ENCODE data around the gene HCN3. TPM values are rescaled to one million over a fixed set of nuclear protein-coding genes. Genes with fewer than 3 reads are reported as not detected.

Gene HCN3
- total RNA-seq, 1 experiment from 2014 or later, result 11.3 TPM

DNA sequence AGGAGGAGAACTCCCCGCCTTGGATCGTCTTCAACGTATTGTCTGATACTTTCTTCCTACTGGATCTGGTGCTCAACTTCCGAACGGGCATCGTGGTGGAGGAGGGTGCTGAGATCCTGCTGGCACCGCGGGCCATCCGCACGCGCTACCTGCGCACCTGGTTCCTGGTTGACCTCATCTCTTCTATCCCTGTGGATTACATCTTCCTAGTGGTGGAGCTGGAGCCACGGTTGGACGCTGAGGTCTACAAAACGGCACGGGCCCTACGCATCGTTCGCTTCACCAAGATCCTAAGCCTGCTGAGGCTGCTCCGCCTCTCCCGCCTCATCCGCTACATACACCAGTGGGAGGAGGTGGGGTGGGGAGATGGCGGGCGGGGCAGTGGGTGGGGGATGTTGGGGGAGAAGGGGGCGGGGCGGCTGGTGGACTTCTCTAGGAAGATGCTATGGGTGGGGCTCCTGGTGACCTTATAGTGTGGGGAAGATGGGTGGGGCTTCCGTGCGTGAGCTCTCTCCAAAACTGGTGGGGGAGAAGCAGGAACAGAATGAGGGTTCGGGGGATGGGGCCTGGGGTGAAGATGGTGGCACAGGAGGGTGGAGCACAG lies 5.3 kb downstream of the HCN3 start:
- Histone ChIP-seq H3K27me3 (replicated peaks; ENCODE audit: insufficient read depth, low read depth, low read length, poor library complexity) (no peaks in the 10 kb centered on the region), H3K27ac (ENCODE audit: low read depth, low read length, poor library complexity, severe bottlenecking) (no peak overlapping the region), H3K4me3 (ENCODE audit: low read depth, low read length, poor library complexity, severe bottlenecking) (no peak overlapping the region), H3K9me3 (ENCODE audit: low read depth, low read length, poor library complexity, severe bottlenecking) (no peaks in the 10 kb centered on the region), H3K4me1 (ENCODE audit: insufficient read depth, low read length, poor library complexity, severe bottlenecking) (peaks cover 16% of the 10 kb centered on the region), H3K36me3 (ENCODE audit: insufficient read depth, low read length, poor library complexity, severe bottlenecking) (no peaks in the 10 kb centered on the region)
- intact Hi-C loops (cut with micrococcal nuclease; ENCODE audit: unreplicated experiment), result loop anchor here (2.0 kb wide), 1 partner anchor 26 kb away; the partner anchor contains the start of gene FDPS
- ChIA-PET CTCF (no interaction called here), POLR2A (ENCODE audit: low non-redundant PET) (no interaction called here)
- no TSS peak for BruUV-seq (replicated peaks)
- DNase-seq (ENCODE audit: low spot score), result no peak
- TF ChIP-seq CTCF (conservative IDR thresholded peaks at IDR 0.05; ENCODE audit: low read depth, low read length), result no peak
- TF ChIP-seq EZH2 (IDR thresholded peaks at IDR 0.05; ENCODE audit: borderline replicate concordance, low read depth, low read length, poor library complexity, severe bottlenecking), result no peak

- POLR2A ChIA-PET (ENCODE audit: low non-redundant PET), result no interaction called here
- intact Hi-C loops (cut with micrococcal nuclease; ENCODE audit: unreplicated experiment), result no loop called here
- CTCF ChIA-PET, result no interaction called here
- no peak overlapping the region for H3K27ac ChIP-seq (ENCODE audit: low read depth, low read length, poor library complexity, severe bottlenecking)
- H3K36me3 ChIP-seq (ENCODE audit: insufficient read depth, low read length, poor library complexity, severe bottlenecking), result no peaks in the 10 kb centered on the region
- H3K4me3 ChIP-seq (ENCODE audit: low read depth, low read length, poor library complexity, severe bottlenecking), result no peak overlapping the region
- BruUV-seq (replicated peaks), result no TSS peak
- no peaks in the 10 kb centered on the region for H3K9me3 ChIP-seq (ENCODE audit: low read depth, low read length, poor library complexity, severe bottlenecking)
- no peaks in the 10 kb centered on the region for H3K4me1 ChIP-seq (ENCODE audit: insufficient read depth, low read length, poor library complexity, severe bottlenecking)
- H3K27me3 ChIP-seq (replicated peaks; ENCODE audit: insufficient read depth, low read depth, low read length, poor library complexity), result no peaks in the 10 kb centered on the region
- DNase-seq (ENCODE audit: low spot score), result no peak
- no peak for TF ChIP-seq CTCF (conservative IDR thresholded peaks at IDR 0.05; ENCODE audit: low read depth, low read length)
- TF ChIP-seq EZH2 (IDR thresholded peaks at IDR 0.05; ENCODE audit: borderline replicate concordance, low read depth, low read length, poor library complexity, severe bottlenecking), result no peak
Observed at GRCh38 chr1:155284476-155284875, 7.2 kb downstream of the HCN3 start.

DNA sequence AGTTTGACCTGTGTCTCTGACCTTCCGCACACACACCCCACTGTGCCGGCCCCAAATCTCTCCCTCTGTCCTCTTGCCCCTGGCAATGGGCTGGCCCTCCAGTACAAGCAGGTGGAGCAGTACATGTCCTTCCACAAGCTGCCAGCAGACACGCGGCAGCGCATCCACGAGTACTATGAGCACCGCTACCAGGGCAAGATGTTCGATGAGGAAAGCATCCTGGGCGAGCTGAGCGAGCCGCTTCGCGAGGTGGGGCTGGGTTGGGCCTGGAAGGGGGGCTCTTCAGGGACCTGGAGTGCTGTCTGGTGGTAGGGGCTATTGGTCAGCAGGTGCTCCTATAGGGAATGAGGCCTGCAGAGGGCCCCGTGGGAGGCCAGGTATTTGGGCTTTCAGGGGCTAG lies 7.8 kb downstream of the HCN3 start:
- H3K36me3 ChIP-seq (ENCODE audit: insufficient read depth, low read length, poor library complexity, severe bottlenecking), result no peaks in the 10 kb centered on the region
- H3K27ac ChIP-seq (ENCODE audit: low read depth, low read length, poor library complexity, severe bottlenecking), result no peak overlapping the region
- TF ChIP-seq EZH2 (IDR thresholded peaks at IDR 0.05; ENCODE audit: borderline replicate concordance, low read depth, low read length, poor library complexity, severe bottlenecking), result no peak
- TF ChIP-seq CTCF (conservative IDR thresholded peaks at IDR 0.05; ENCODE audit: low read depth, low read length), result no peak
- H3K27me3 ChIP-seq (replicated peaks; ENCODE audit: insufficient read depth, low read depth, low read length, poor library complexity), result no peaks in the 10 kb centered on the region
- intact Hi-C loops (cut with micrococcal nuclease; ENCODE audit: unreplicated experiment), result no loop called here
- no peak for DNase-seq (ENCODE audit: low spot score)
- no peaks in the 10 kb centered on the region for H3K4me1 ChIP-seq (ENCODE audit: insufficient read depth, low read length, poor library complexity, severe bottlenecking)
- POLR2A ChIA-PET (ENCODE audit: low non-redundant PET), result no interaction called here
- no TSS peak for BruUV-seq (replicated peaks)
- H3K9me3 ChIP-seq (ENCODE audit: low read depth, low read length, poor library complexity, severe bottlenecking), result no peaks in the 10 kb centered on the region
- H3K4me3 ChIP-seq (ENCODE audit: low read depth, low read length, poor library complexity, severe bottlenecking), result no peak overlapping the region
- CTCF ChIA-PET, result no interaction called here
